Endothelial cell of umbilical vein (primary cell): ENCODE data around the gene NFIA. TPM values are rescaled to one million over a fixed set of nuclear protein-coding genes. Genes with fewer than 3 reads are reported as not detected.

Experiments used
- BruUV-seq: library from RNA; stranded (reverse); fragments of 400-500 nt; replicated peaks from 2 replicates; lab custom pipeline; 2021; lab: Mats Ljungman, UMichigan
- CTCF ChIA-PET: fragments of 300-600, 350-600 bp; sonication (Branson Sonifier 250); formaldehyde crosslinking; loops from one replicate; lab custom pipeline; 2021; ENCODE audit warnings: antibody characterized with exemption, inconsistent platforms; lab: Charles Lee
- POLR2A ChIA-PET: fragments of 300-600, 350-600 bp; sonication (Branson Sonifier 250); formaldehyde crosslinking; loops from one replicate; lab custom pipeline; 2021; ENCODE audit warnings: antibody characterized with exemption, inconsistent platforms; lab: Charles Lee
- DNase-seq: peaks from one replicate; pipeline ENCODE4 v3.0.0-alpha.2; 2011; ENCODE audit warnings: low read depth, low spot score
- FAIRE-seq: peaks from 2 replicates; lab custom pipeline; 2011; peaks lifted over from hg19 to GRCh38; lab: Jason Lieb, UNC
- H2AFZ ChIP-seq: 2 replicates; pipeline ENCODE4 v1.6.0; 2012; ENCODE audit warnings: low read depth, low read length, control low read depth, inconsistent platforms
- H3K27ac ChIP-seq: 2 replicates; pipeline ENCODE4 v1.5.1; 2011; ENCODE audit warnings: low read depth, mild to moderate bottlenecking, control low read depth, low read length, moderate library complexity; ENCODE audit not compliant: insufficient read depth
- H3K27me3 ChIP-seq, 2 experiments: 2 replicates each; pipeline versions ENCODE4 v1.6.0 to v1.6.1; 2011; ENCODE audit warnings: low read length in 2 of 2, mixed read lengths in 1 of 2; ENCODE audit not compliant: control insufficient read depth in 2 of 2, insufficient read depth in 2 of 2
- H3K36me3 ChIP-seq, 2 experiments: 2 replicates in 1 of 2; 3 replicates in 1 of 2; pipeline ENCODE4 v1.5.1; 2011; ENCODE audit warnings: low read length in 2 of 2, mild to moderate bottlenecking in 1 of 2, moderate library complexity in 1 of 2; ENCODE audit not compliant: control insufficient read depth in 2 of 2, insufficient read depth in 2 of 2; ENCODE audit errors: extremely low read depth in 1 of 2
- H3K4me1 ChIP-seq: 3 replicates; pipeline ENCODE4 v1.5.1; 2011; ENCODE audit warnings: mild to moderate bottlenecking, low read length; ENCODE audit not compliant: control insufficient read depth, insufficient read depth; ENCODE audit errors: extremely low read depth
- H3K4me2 ChIP-seq: 2 replicates; pipeline ENCODE4 v1.6.1; 2011; ENCODE audit warnings: low read length, control low read depth, mixed read lengths; ENCODE audit not compliant: insufficient read depth
- H3K4me3 ChIP-seq, 3 experiments: fragments of 200-600 bp in 1 of 3; sonication (generic), shearing (Covaris generic) in 1 of 3; replicated peaks in 1 of 3; 2 replicates each; pipeline ENCODE4 v1.5.1; 2011 to 2016; ENCODE audit warnings: control low read depth in 3 of 3, low read length in 3 of 3, mild to moderate bottlenecking in 2 of 3, inconsistent platforms in 1 of 3, low read depth in 1 of 3, moderate library complexity in 1 of 3; ENCODE audit not compliant: insufficient read depth in 1 of 3
- H3K79me2 ChIP-seq: 2 replicates; pipeline ENCODE4 v1.6.0; 2012; ENCODE audit warnings: low read length, inconsistent platforms; ENCODE audit not compliant: control insufficient read depth, insufficient read depth
- H3K9ac ChIP-seq: replicated peaks from 2 replicates; pipeline ENCODE3; 2011; ENCODE audit warnings: low read length, control low read depth; ENCODE audit not compliant: insufficient read depth; ENCODE audit errors: extremely low read depth
- H3K9me1 ChIP-seq: replicated peaks from 3 replicates; pipeline ENCODE4 v1.6.0; 2011; ENCODE audit warnings: mild to moderate bottlenecking, low read length; ENCODE audit not compliant: control insufficient read depth, insufficient read depth; ENCODE audit errors: extremely low read depth
- H3K9me3 ChIP-seq: replicated peaks from 2 replicates; pipeline ENCODE4 v1.5.1; 2012; ENCODE audit warnings: low read length, inconsistent platforms; ENCODE audit not compliant: control insufficient read depth, insufficient read depth
- H4K20me1 ChIP-seq: replicated peaks from 2 replicates; pipeline ENCODE3; 2011; ENCODE audit warnings: mild to moderate bottlenecking, low read length; ENCODE audit not compliant: control insufficient read depth, insufficient read depth; ENCODE audit errors: extremely low read depth
- EZH2 ChIP-seq: IDR thresholded peaks from 2 replicates; pipeline ENCODE4 v1.6.1; 2012; ENCODE audit warnings: borderline replicate concordance, low read depth, mild to moderate bottlenecking, moderate library complexity, low read length, inconsistent platforms; ENCODE audit not compliant: severe bottlenecking
- FOS ChIP-seq: IDR thresholded peaks from 2 replicates; pipeline ENCODE4 v1.6.1; 2011; ENCODE audit warnings: mild to moderate bottlenecking, low read length, moderate library complexity, borderline replicate concordance; ENCODE audit not compliant: insufficient read depth
- GATA2 ChIP-seq: IDR thresholded peaks from 2 replicates; pipeline ENCODE4 v1.7.0; 2011; ENCODE audit warnings: low read depth, mild to moderate bottlenecking, moderate library complexity, mixed read lengths, low read length; ENCODE audit not compliant: insufficient read length, insufficient read depth
- JUN ChIP-seq: IDR thresholded peaks from 2 replicates; pipeline ENCODE4 v1.6.1; 2011; ENCODE audit warnings: borderline replicate concordance, low read depth; ENCODE audit not compliant: insufficient read length, insufficient read depth
- MAX ChIP-seq: IDR thresholded peaks from 2 replicates; pipeline ENCODE4 v1.6.1; 2011; ENCODE audit not compliant: insufficient read depth, insufficient read length
- MYC ChIP-seq: IDR thresholded peaks from one replicate; pipeline ENCODE4 v1.6.1; 2011; ENCODE audit warnings: mild to moderate bottlenecking, low read depth, low read length
- POLR2A ChIP-seq: IDR thresholded peaks from 2 replicates; pipeline ENCODE4 v1.6.1; 2012; ENCODE audit warnings: low read depth, mild to moderate bottlenecking, control low read depth, low read length
- dilution Hi-C: fragments of 300-500 bp; cut with MboI; formaldehyde crosslinking; loops from one replicate; pipeline ENCODE4 v1.15.0; 2019; ENCODE audit warnings: low sequenced_read_pairs; ENCODE audit not compliant: extremely low pct_ligation_motif_present
- intact Hi-C: fragments of 100-400 bp; cut with micrococcal nuclease; formaldehyde crosslinking; loops from one replicate; pipeline ENCODE4 v1.10.0; 2022
- polyA plus RNA-seq, 4 experiments: library from polyadenylated mRNA; depleted of rRNA in 3 of 4; stranded (reverse) in 3 of 4; unstranded in 1 of 4; fragments of >200 nt; gene quantifications; 2 replicates each; pipeline versions ENCODE4 v1.2.1 to v1.2.3, GENCODE V29; 2011 to 2012; ENCODE audit warnings: missing spikeins in 1 of 4
- total RNA-seq: library from RNA; stranded (reverse); gene quantifications from 2 replicates; pipeline ENCODE4 v1.2.3, GENCODE V29; 2021

NFIA gene
- total and polyA plus RNA-seq, 2 donors (not counting 3 experiments of a cell fraction or from before 2014, with no cell fraction given) = 25.5 to 47.0 TPM

GRCh38 chr1:61433646-61434045 lies 351.3 kb downstream of the NFIA start:
- no peaks in the 10 kb centered on the region for H3K27me3 ChIP-seq
- peak overlapping the region; percentile 14 for H3K27ac ChIP-seq
- no peaks in the 10 kb centered on the region for H3K36me3 ChIP-seq
- ChIA-PET POLR2A (no interaction called here), CTCF (interaction anchor here (0.9 to 2.1 kb wide), 7 partner anchors 17 to 1463 kb away, joined by 3 to 7 read pairs (median 3); no protein-coding TSS in a partner anchor)
- H3K4me2 ChIP-seq = no peak overlapping the region
- H3K9ac ChIP-seq = no peak overlapping the region
- dilution Hi-C loops (no loop called here), intact Hi-C loops (no loop called here)
- H3K79me2 ChIP-seq = no peaks in the 10 kb centered on the region
- no peaks in the 10 kb centered on the region for H3K9me1 ChIP-seq
- DNase-seq (peak; percentile 62), FAIRE-seq (no peak)
- H2AFZ ChIP-seq = no peak overlapping the region
- H4K20me1 ChIP-seq = no peaks in the 10 kb centered on the region
- H3K9me3 ChIP-seq = no peaks in the 10 kb centered on the region
- TF ChIP-seq FOS (peak; percentile 1), GATA2 (no peak), POLR2A (no peak)
- no TSS peak for BruUV-seq
- peaks cover 42% of the 10 kb centered on the region for H3K4me1 ChIP-seq
- H3K4me3 ChIP-seq = no peak overlapping the region

GRCh38 chr1:61434276-61434675 lies 351.9 kb downstream of the NFIA start:
- Histone ChIP-seq H3K9me1 (no peaks in the 10 kb centered on the region), H4K20me1 (no peaks in the 10 kb centered on the region), H3K9ac (no peak overlapping the region), H3K9me3 (no peaks in the 10 kb centered on the region), H3K4me1 (peaks cover 42% of the 10 kb centered on the region), H3K36me3 (no peaks in the 10 kb centered on the region), H3K4me2 (no peak overlapping the region), H3K27ac (peak overlapping the region; percentile 14), H3K79me2 (no peaks in the 10 kb centered on the region), H3K27me3 (no peaks in the 10 kb centered on the region), H3K4me3 (no peak overlapping the region), H2AFZ (no peak overlapping the region)
- POLR2A ChIA-PET = no interaction called here
- peak; percentile 4 for FAIRE-seq
- peak; percentile 58 for DNase-seq
- intact Hi-C loops (no loop called here), dilution Hi-C loops (no loop called here)
- no TSS peak for BruUV-seq
- CTCF ChIA-PET = interaction anchor here (1.0 to 2.1 kb wide), 4 partner anchors 16 to 419 kb away, joined by 3 to 7 read pairs (median 4); no protein-coding TSS in a partner anchor
- no peak for TF ChIP-seq GATA2
- TF ChIP-seq MYC = no peak
- no peak for TF ChIP-seq EZH2
- no peak for TF ChIP-seq JUN
- no peak for TF ChIP-seq MAX
- TF ChIP-seq FOS = peak; percentile 47
